Measurements from ENCODE around the gene CLEC16A.
"Not testable (repeated sequence)": the region's sequence is repeated elsewhere in the genome, so short reads cannot be mapped to it uniquely, and the experiment has no call there.

CLEC16A gene

DNA sequence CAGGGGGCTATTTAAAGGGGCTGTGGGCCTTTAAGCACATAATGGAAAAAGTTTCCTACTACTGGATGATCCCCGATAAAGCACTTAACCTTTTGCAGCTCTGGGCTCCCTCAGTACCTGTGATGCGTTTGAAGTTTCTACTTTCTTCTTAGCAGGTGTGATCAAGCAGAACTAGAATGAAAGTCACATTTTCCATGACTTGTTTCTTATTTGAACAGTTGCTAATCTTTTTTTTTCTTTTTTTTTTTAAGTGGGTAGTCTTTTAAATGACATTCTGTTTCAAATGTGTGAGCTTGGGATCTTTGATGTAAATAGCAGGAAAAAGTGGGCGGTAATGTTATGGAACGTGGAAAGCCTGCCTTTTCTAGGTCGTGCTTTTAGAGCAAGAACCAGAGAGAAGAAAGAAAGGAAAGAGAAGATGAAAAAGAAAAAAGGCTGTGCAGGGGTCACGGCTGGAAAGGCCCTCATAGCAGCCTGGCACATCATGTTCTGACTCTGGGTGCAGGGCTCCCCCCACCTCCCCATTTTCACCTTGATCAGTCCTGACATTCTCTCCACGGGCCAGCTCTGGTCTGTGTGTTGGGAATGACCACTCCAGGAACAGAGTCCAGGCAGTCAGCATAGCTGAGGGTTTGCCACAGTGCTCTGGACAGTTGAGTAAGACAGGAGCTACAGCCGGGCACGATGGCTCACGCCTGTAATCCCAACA lies 150.6 kb downstream of the CLEC16A start:
- Histone ChIP-seq H3K9ac (ENCODE audit: low read depth, low read length) (no peak overlapping the region), H3K36me3 (ENCODE audit: insufficient read depth, low read depth, low read length) (no peaks in the 10 kb centered on the region), H3K27ac (ENCODE audit: low read length) (no peak overlapping the region), H3K27me3 (ENCODE audit: insufficient read depth, low read length) (no peaks in the 10 kb centered on the region), H3K9me3 (ENCODE audit: insufficient read depth, low read depth, low read length) (no peaks in the 10 kb centered on the region), H3K4me3 (ENCODE audit: low read length) (no peak overlapping the region), H3K4me1 (ENCODE audit: insufficient read depth, low read length) (no peaks in the 10 kb centered on the region)

GRCh38 chr16:11095935-11096334 lies 151.6 kb downstream of the CLEC16A start:
- Histone ChIP-seq H3K36me3 (ENCODE audit: insufficient read depth, low read depth, low read length) (no peaks in the 10 kb centered on the region), H3K9me3 (ENCODE audit: insufficient read depth, low read depth, low read length) (no peaks in the 10 kb centered on the region), H3K4me1 (ENCODE audit: insufficient read depth, low read length) (no peaks in the 10 kb centered on the region; the same call in 1 of the 2 replicates), H3K27ac (ENCODE audit: low read length) (no peak overlapping the region), H3K4me3 (ENCODE audit: low read length) (no peak overlapping the region), H3K9ac (ENCODE audit: low read depth, low read length) (no peak overlapping the region), H3K27me3 (ENCODE audit: insufficient read depth, low read length) (no peaks in the 10 kb centered on the region)

GRCh38 chr16:11097094-11097786 lies 152.9 kb downstream of the CLEC16A start:
- Histone ChIP-seq H3K9ac (ENCODE audit: low read depth, low read length) (no peak overlapping the region), H3K4me1 (ENCODE audit: insufficient read depth, low read length) (no peaks in the 10 kb centered on the region; the same call in 1 of the 2 replicates), H3K27me3 (ENCODE audit: insufficient read depth, low read length) (no peaks in the 10 kb centered on the region), H3K27ac (ENCODE audit: low read length) (no peak overlapping the region), H3K4me3 (ENCODE audit: low read length) (no peak overlapping the region), H3K36me3 (ENCODE audit: insufficient read depth, low read depth, low read length) (no peaks in the 10 kb centered on the region), H3K9me3 (ENCODE audit: insufficient read depth, low read depth, low read length) (no peaks in the 10 kb centered on the region)

DNA sequence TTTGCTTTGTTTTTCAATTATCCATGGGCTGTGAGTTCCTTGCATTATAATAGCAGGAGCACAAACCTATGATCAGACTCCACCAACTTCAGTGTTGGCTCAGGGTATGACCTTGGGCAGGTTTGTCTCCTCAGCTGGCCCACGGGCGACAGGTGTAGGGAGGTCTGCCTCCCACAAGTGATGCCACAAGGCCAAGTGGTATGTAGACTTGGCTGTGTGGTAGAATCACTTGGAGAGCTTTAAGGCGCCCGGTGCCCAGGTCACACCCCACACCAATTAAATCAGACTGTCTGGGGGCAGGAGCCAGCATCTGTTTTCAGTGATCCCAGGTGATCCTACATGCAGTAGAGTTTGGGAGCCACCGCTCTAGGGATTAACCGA lies 153.4 kb downstream of the CLEC16A start:
- Histone ChIP-seq H3K9ac (ENCODE audit: low read depth, low read length) (no peak overlapping the region), H3K36me3 (ENCODE audit: insufficient read depth, low read depth, low read length) (no peaks in the 10 kb centered on the region), H3K27ac (ENCODE audit: low read length) (no peak overlapping the region), H3K27me3 (ENCODE audit: insufficient read depth, low read length) (no peaks in the 10 kb centered on the region), H3K9me3 (ENCODE audit: insufficient read depth, low read depth, low read length) (no peaks in the 10 kb centered on the region), H3K4me1 (ENCODE audit: insufficient read depth, low read length) (no peaks in the 10 kb centered on the region; the same call in 1 of the 2 replicates), H3K4me3 (ENCODE audit: low read length) (no peak overlapping the region)

GRCh38 chr16:11098601-11099390 lies 154.4 kb downstream of the CLEC16A start:
- Histone ChIP-seq H3K4me1 (ENCODE audit: insufficient read depth, low read length) (no peaks in the 10 kb centered on the region; the same call in 1 of the 2 replicates), H3K4me3 (ENCODE audit: low read length) (no peak overlapping the region), H3K27me3 (ENCODE audit: insufficient read depth, low read length) (no peaks in the 10 kb centered on the region), H3K9me3 (ENCODE audit: insufficient read depth, low read depth, low read length) (no peaks in the 10 kb centered on the region), H3K9ac (ENCODE audit: low read depth, low read length) (no peak overlapping the region), H3K27ac (ENCODE audit: low read length) (no peak overlapping the region), H3K36me3 (ENCODE audit: insufficient read depth, low read depth, low read length) (no peaks in the 10 kb centered on the region)

DNA sequence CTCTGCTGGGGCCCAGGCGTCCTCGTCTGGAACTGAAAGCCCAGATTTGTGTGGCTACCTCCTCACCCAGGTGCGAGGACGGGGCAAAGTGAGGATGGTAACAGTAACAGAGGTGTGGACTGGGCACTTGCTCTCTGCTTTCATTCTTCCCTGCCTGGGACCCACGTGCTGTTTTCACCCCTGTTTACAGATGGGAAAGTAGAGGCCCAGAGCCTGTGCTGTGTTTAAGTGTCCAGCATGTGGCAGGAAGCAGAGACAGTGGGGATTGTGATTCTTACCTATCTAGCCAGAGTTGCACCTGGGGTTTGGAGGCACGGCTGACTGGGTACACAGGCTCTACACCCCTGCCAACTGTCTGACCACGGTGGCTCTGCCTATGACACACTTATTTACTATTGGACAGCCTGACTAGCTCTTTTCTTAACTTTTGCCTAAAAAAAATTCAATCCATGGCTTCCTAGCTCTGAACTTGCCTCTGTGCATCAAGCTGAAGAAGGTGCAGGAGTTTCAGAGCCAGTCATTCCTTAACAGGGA lies 155.4 kb downstream of the CLEC16A start:
- H3K4me3 ChIP-seq (ENCODE audit: low read length): no peak overlapping the region
- no peak overlapping the region for H3K27ac ChIP-seq (ENCODE audit: low read length)
- peaks cover 2% of the 10 kb centered on the region for H3K4me1 ChIP-seq (ENCODE audit: insufficient read depth, low read length)
- no peaks in the 10 kb centered on the region for H3K27me3 ChIP-seq (ENCODE audit: insufficient read depth, low read length)
- H3K36me3 ChIP-seq (ENCODE audit: insufficient read depth, low read depth, low read length): no peaks in the 10 kb centered on the region
- H3K9ac ChIP-seq (ENCODE audit: low read depth, low read length): no peak overlapping the region
- H3K9me3 ChIP-seq (ENCODE audit: insufficient read depth, low read depth, low read length): no peaks in the 10 kb centered on the region

DNA sequence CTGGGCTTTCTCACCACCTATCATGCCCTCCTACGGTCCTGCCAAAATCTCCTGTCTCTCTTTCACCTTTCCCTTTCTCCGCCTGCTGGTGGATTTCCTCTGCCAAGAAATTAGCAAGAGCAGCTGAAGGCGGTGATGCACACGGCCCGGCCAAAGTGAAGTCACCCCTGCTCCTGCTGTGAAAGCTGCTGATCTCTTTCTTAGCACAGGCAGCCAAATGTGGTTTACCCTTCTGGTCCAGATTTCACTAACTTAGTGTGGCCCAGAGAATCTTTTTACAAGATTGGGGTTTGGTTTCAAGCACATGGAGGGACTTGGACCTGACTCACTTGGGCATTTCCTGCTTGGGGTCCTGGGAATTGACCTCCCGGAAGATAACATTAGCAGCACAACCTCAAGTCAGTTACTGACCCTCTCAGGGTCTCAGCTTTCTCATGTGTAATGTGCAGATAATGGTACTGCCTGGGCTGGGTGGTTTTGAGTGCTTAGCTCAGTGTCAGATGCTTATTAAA lies 155.9 kb downstream of the CLEC16A start:
- Histone ChIP-seq H3K4me3 (ENCODE audit: low read length) (no peak overlapping the region), H3K4me1 (ENCODE audit: insufficient read depth, low read length) (peaks cover 3% of the 10 kb centered on the region), H3K9ac (ENCODE audit: low read depth, low read length) (no peak overlapping the region), H3K36me3 (ENCODE audit: insufficient read depth, low read depth, low read length) (no peaks in the 10 kb centered on the region), H3K27ac (ENCODE audit: low read length) (no peak overlapping the region), H3K27me3 (ENCODE audit: insufficient read depth, low read length) (no peaks in the 10 kb centered on the region), H3K9me3 (ENCODE audit: insufficient read depth, low read depth, low read length) (no peaks in the 10 kb centered on the region)

DNA sequence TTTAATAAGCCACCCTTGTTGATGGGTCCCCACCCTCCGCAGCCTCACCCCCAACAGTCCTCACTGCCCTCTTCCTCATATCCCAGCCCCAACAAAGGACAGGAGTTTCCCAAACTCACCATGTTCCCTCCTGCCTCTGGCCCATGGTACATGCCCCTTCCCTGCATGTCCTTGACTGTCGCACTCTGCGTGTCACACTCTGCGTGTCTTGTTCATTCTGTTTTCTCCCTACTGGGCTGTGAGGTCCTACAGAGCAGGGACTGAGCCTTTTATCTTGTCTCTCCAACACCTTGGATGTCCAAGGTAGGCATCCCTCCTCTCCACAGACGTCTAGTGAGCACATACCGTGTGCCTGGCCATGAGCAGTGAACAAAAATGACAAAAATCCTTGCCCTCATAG lies 156.9 kb downstream of the CLEC16A start:
- peaks cover 3% of the 10 kb centered on the region for H3K4me1 ChIP-seq (ENCODE audit: insufficient read depth, low read length)
- H3K4me3 ChIP-seq (ENCODE audit: low read length): no peak overlapping the region

GRCh38 chr16:11101695-11102522 lies 157.5 kb downstream of the CLEC16A start:
- H3K9ac ChIP-seq (ENCODE audit: low read depth, low read length): no peak overlapping the region

More for the DNA sequence above, 156.9 kb downstream of the CLEC16A start:
- H3K9me3 ChIP-seq (ENCODE audit: insufficient read depth, low read depth, low read length): no peaks in the 10 kb centered on the region
- H3K36me3 ChIP-seq (ENCODE audit: insufficient read depth, low read depth, low read length): no peaks in the 10 kb centered on the region
- H3K9ac ChIP-seq (ENCODE audit: low read depth, low read length): no peak overlapping the region
- no peak overlapping the region for H3K27ac ChIP-seq (ENCODE audit: low read length)
- H3K27me3 ChIP-seq (ENCODE audit: insufficient read depth, low read length): no peaks in the 10 kb centered on the region

DNA sequence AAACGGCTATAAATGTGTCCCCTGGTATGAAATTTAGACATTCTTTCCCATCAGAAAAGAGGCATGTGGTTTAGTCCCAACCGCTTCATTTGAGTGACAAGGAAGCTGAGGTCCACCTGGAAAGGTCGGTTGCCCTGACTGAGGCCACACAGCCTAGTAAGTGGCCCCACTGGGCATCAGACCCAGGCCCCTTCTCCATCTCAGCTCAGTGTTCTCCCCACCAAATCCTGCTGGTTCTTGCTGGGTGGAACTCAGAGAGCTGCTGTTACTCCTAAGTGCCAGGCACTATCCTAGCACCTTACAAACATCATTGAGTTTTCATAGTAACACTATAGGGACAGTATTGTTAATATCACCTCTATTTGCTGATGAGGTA lies 158.1 kb downstream of the CLEC16A start:
- Histone ChIP-seq H3K4me3 (ENCODE audit: low read length) (no peak overlapping the region), H3K9ac (ENCODE audit: low read depth, low read length) (no peak overlapping the region), H3K27me3 (ENCODE audit: insufficient read depth, low read length) (no peaks in the 10 kb centered on the region), H3K27ac (ENCODE audit: low read length) (no peak overlapping the region), H3K4me1 (ENCODE audit: insufficient read depth, low read length) (peaks cover 3% of the 10 kb centered on the region), H3K36me3 (ENCODE audit: insufficient read depth, low read depth, low read length) (no peaks in the 10 kb centered on the region), H3K9me3 (ENCODE audit: insufficient read depth, low read depth, low read length) (no peaks in the 10 kb centered on the region)

More at GRCh38 chr16:11101695-11102522, 157.5 kb downstream of the CLEC16A start:
- H3K9me3 ChIP-seq (ENCODE audit: insufficient read depth, low read depth, low read length): no peaks in the 10 kb centered on the region
- H3K36me3 ChIP-seq (ENCODE audit: insufficient read depth, low read depth, low read length): no peaks in the 10 kb centered on the region
- no peaks in the 10 kb centered on the region for H3K27me3 ChIP-seq (ENCODE audit: insufficient read depth, low read length)
- no peak overlapping the region for H3K4me3 ChIP-seq (ENCODE audit: low read length)
- no peak overlapping the region for H3K27ac ChIP-seq (ENCODE audit: low read length)
- peaks cover 3% of the 10 kb centered on the region for H3K4me1 ChIP-seq (ENCODE audit: insufficient read depth, low read length)

DNA sequence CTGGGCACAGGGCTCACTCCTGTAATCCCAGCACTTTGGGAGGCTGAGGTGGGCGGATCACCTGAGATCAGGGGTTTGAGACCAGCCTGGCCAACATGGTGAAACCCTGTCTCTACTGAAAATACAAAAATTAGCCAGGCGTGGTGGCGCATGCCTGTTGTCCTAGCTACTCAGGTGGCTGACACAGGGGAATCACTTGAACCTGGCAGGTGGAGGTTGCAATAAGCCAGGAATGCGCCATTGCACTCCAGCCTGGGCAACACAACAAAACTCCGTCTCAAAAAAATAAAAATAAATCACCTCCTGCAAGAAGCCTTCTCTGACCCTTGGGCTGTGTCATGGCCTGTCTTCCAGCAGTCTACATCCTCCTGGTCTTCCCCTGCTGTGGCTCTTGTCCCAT lies 158.9 kb downstream of the CLEC16A start:
- not testable (repeated sequence) for H3K27ac ChIP-seq (ENCODE audit: low read length); H3K4me3 ChIP-seq (ENCODE audit: low read length); H3K27me3 ChIP-seq (ENCODE audit: insufficient read depth, low read length); H3K36me3 ChIP-seq (ENCODE audit: insufficient read depth, low read depth, low read length); H3K9ac ChIP-seq (ENCODE audit: low read depth, low read length); H3K9me3 ChIP-seq (ENCODE audit: insufficient read depth, low read depth, low read length); H3K4me1 ChIP-seq (ENCODE audit: insufficient read depth, low read length)
